Neural progenitor cell (in vitro differentiated cells): ENCODE data around the gene C4A. TPM values are rescaled to one million over a fixed set of nuclear protein-coding genes. Genes with fewer than 3 reads are reported as not detected.

Source experiments
- DNase-seq: peaks from one replicate; pipeline ENCODE4 v3.0.0-alpha.2; 2016; ENCODE audit warnings: low spot score
- H2AFZ ChIP-seq: fragments of 200-600 bp; sonication (generic); replicated peaks from 2 replicates; pipeline ENCODE4 v1.6.1; 2016; ENCODE audit warnings: antibody characterized with exemption
- H3F3A ChIP-seq: fragments of 200-600 bp; sonication (generic); 2 replicates; pipeline ENCODE4 v1.6.1; 2016; ENCODE audit warnings: antibody characterized with exemption, low read depth
- H3K27ac ChIP-seq: fragments of 200-600 bp; sonication (generic); 2 replicates; pipeline ENCODE4 v1.5.1; 2016; ENCODE audit warnings: mild to moderate bottlenecking
- H3K27me3 ChIP-seq: fragments of 200-600 bp; sonication (generic); 2 replicates; pipeline ENCODE4 v1.6.1; 2016; ENCODE audit warnings: mild to moderate bottlenecking, moderate library complexity
- H3K36me3 ChIP-seq: fragments of 200-600 bp; sonication (generic); 2 replicates; pipeline ENCODE4 v1.5.1; 2016
- H3K4me1 ChIP-seq: fragments of 200-600 bp; sonication (generic); 2 replicates; pipeline ENCODE4 v1.6.1; 2016; ENCODE audit warnings: mixed run types
- H3K4me2 ChIP-seq: fragments of 200-600 bp; sonication (generic); 2 replicates; pipeline ENCODE4 v1.6.1; 2016
- H3K4me3 ChIP-seq: fragments of 200-600 bp; sonication (generic); 2 replicates; pipeline ENCODE4 v1.5.1; 2016
- H3K79me2 ChIP-seq: fragments of 200-600 bp; sonication (generic); 2 replicates; pipeline ENCODE4 v1.6.1; 2016; ENCODE audit warnings: low read depth
- H3K9ac ChIP-seq: fragments of 200-600 bp; sonication (generic); 2 replicates; pipeline ENCODE4 v1.6.1; 2016
- H3K9me3 ChIP-seq: fragments of 200-600 bp; sonication (generic); 2 replicates; pipeline ENCODE4 v1.5.1; 2016; ENCODE audit warnings: low read depth
- H4K20me1 ChIP-seq: fragments of 200-600 bp; sonication (generic); 2 replicates; pipeline ENCODE4 v1.6.1; 2016; ENCODE audit warnings: low read depth
- H3K27ac Mint-ChIP-seq: 3 replicates; pipeline ENCODE4 v1.8.0; 2021; ENCODE audit warnings: mixed read lengths
- H3K27me3 Mint-ChIP-seq: 2 replicates; pipeline ENCODE4 v1.8.0; 2022; ENCODE audit warnings: low read depth, mild to moderate bottlenecking, inconsistent platforms, moderate library complexity, mixed read lengths; ENCODE audit not compliant: insufficient read depth
- H3K36me3 Mint-ChIP-seq: 3 replicates; pipeline ENCODE4 v1.8.0; 2021; ENCODE audit warnings: mixed read lengths
- H3K4me1 Mint-ChIP-seq: 3 replicates; pipeline ENCODE4 v1.8.0; 2021; ENCODE audit warnings: mixed read lengths
- H3K4me3 Mint-ChIP-seq: 3 replicates; pipeline ENCODE4 v1.8.0; 2021; ENCODE audit warnings: mild to moderate bottlenecking, moderate library complexity, mixed read lengths
- H3K9me3 Mint-ChIP-seq: 3 replicates; pipeline ENCODE4 v1.8.0; 2020; ENCODE audit warnings: mixed read lengths
- EZH2 ChIP-seq: fragments of 200-600 bp; sonication (generic); IDR thresholded peaks from 2 replicates; pipeline ENCODE4 v1.6.1; 2017; ENCODE audit warnings: antibody characterized with exemption, mild to moderate bottlenecking, moderate library complexity
- EZH2phosphoT487 ChIP-seq: fragments of 200-600 bp; sonication (generic); IDR thresholded peaks from 2 replicates; pipeline ENCODE4 v1.6.1; 2017; ENCODE audit warnings: antibody characterized with exemption
- total RNA-seq: library from RNA; depleted of rRNA; stranded (reverse); fragments of >200 nt; gene quantifications from 2 replicates; pipeline ENCODE4 v1.2.3, GENCODE V29; 2015; ENCODE audit warnings: low replicate concordance
- TF ChIP-seq, protein P1 (sequence below): fragments of 200-600 bp; sonication (generic); IDR thresholded peaks from 2 replicates; pipeline ENCODE4 v1.5.1; 2017; ENCODE audit warnings: antibody characterized with exemption, mild to moderate bottlenecking

Gene C4A
- total RNA-seq, 1 donor from 2014 or later: 4.3 TPM

DNA sequence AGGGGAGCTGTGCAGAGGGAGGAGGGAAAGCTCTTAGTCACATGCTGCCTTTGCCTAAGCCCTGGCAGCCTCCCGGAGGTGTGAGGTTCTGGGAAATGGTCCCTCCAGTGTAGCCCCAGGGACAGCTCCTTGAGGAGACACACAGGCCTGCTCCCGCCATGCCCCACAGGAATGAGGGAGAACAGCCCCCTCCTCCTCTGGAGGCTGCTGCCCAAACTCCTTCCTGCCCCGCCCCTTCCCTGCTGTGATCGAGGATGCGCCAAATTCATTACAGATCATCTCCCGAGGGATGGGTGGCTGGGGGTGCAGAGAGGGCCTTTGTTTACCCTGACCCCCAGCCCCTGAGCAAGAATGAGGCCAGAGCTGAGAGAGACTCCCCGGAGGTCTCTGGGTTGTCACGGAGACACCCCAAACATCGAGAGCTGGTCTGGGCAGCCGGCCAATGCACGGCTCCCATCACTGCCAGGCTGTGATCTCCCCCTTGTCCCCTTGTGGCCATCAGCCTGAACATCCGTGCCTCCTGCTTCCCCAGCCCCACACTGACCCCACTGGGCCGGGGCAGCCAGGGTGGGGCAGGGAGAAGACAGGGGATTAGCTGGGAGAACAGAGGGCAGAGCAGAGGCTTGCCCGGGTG, 64.7 kb downstream of the C4A start:
- peaks cover 27% of the 10 kb centered on the region for H3K4me1 Mint-ChIP-seq
- no peaks in the 10 kb centered on the region for H3K79me2 ChIP-seq
- DNase-seq: peak; percentile 43
- no peak overlapping the region for H3K4me2 ChIP-seq
- H3F3A ChIP-seq: no peaks in the 10 kb centered on the region
- no peaks in the 10 kb centered on the region for H4K20me1 ChIP-seq
- TF ChIP-seq EZH2phosphoT487 (no peak), EZH2 (no peak)
- TF ChIP-seq, protein P1, sequence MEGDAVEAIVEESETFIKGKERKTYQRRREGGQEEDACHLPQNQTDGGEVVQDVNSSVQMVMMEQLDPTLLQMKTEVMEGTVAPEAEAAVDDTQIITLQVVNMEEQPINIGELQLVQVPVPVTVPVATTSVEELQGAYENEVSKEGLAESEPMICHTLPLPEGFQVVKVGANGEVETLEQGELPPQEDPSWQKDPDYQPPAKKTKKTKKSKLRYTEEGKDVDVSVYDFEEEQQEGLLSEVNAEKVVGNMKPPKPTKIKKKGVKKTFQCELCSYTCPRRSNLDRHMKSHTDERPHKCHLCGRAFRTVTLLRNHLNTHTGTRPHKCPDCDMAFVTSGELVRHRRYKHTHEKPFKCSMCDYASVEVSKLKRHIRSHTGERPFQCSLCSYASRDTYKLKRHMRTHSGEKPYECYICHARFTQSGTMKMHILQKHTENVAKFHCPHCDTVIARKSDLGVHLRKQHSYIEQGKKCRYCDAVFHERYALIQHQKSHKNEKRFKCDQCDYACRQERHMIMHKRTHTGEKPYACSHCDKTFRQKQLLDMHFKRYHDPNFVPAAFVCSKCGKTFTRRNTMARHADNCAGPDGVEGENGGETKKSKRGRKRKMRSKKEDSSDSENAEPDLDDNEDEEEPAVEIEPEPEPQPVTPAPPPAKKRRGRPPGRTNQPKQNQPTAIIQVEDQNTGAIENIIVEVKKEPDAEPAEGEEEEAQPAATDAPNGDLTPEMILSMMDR: no peak
- H3K27me3 Mint-ChIP-seq: peaks cover 7% of the 10 kb centered on the region
- H3K9me3 ChIP-seq: no peaks in the 10 kb centered on the region
- no peak overlapping the region for H3K27ac ChIP-seq
- no peaks in the 10 kb centered on the region for H3K27me3 ChIP-seq
- no peak overlapping the region for H3K4me3 ChIP-seq
- no peak overlapping the region for H2AFZ ChIP-seq
- H3K9ac ChIP-seq: no peak overlapping the region
- H3K4me1 ChIP-seq: no peaks in the 10 kb centered on the region
- H3K9me3 Mint-ChIP-seq: no peaks in the 10 kb centered on the region
- no peak overlapping the region for H3K4me3 Mint-ChIP-seq
- H3K36me3 ChIP-seq: no peaks in the 10 kb centered on the region
- H3K27ac Mint-ChIP-seq: peak overlapping the region; percentile 50
- no peaks in the 10 kb centered on the region for H3K36me3 Mint-ChIP-seq

DNA sequence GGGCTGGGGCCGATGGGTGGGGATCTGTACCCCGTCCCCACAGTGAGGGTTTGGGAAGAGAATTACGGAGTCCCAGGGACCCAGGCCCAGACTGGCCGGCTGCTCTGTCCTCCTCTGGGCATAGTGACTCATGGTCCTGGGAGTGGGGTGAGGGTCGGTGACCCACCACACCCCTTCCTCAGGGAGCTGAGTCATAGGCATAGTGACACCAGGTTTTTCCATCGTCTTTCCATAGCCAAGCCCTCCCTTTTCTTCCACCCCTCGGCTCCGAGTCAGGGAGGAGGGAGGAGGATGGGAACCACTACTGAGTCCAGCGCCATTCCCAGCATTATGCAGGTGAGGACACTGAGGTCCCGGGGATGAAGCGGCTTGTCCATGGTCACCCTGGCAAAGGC, 65.2 kb downstream of the C4A start:
- peaks cover 27% of the 10 kb centered on the region for H3K4me1 Mint-ChIP-seq
- Histone ChIP-seq H3K4me2 (no peak overlapping the region), H3K27ac (no peak overlapping the region), H3K9ac (no peak overlapping the region), H3K4me3 (no peak overlapping the region), H3K4me1 (no peaks in the 10 kb centered on the region), H3K79me2 (no peaks in the 10 kb centered on the region), H3K9me3 (no peaks in the 10 kb centered on the region), H3K27me3 (no peaks in the 10 kb centered on the region), H3F3A (no peaks in the 10 kb centered on the region), H2AFZ (no peak overlapping the region), H3K36me3 (no peaks in the 10 kb centered on the region), H4K20me1 (no peaks in the 10 kb centered on the region)
- TF ChIP-seq EZH2phosphoT487 (no peak), EZH2 (no peak)
- TF ChIP-seq, protein P1: no peak
- no peak overlapping the region for H3K27ac Mint-ChIP-seq
- no peaks in the 10 kb centered on the region for H3K9me3 Mint-ChIP-seq
- H3K4me3 Mint-ChIP-seq: no peak overlapping the region
- peaks cover 7% of the 10 kb centered on the region for H3K27me3 Mint-ChIP-seq
- DNase-seq: no peak
- H3K36me3 Mint-ChIP-seq: no peaks in the 10 kb centered on the region

DNA sequence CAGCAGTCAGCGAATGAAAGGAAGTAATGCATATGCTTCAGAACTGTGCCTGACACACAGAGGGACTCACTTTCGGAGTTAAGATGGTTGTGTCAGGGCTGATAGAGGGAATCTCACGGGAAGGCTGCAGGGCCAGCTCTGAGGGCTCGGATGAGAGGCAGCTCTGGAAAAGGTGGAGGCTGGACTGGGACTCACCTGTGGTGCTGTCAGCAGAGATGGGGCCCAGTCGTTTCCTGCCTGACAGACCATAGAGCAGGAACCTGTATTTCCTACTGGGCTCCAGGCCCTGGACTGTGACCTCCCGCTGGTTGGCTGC, 65.6 kb downstream of the C4A start:
- no peaks in the 10 kb centered on the region for H4K20me1 ChIP-seq
- no peaks in the 10 kb centered on the region for H3K9me3 ChIP-seq
- H3K27me3 ChIP-seq: no peaks in the 10 kb centered on the region
- H3K4me3 ChIP-seq: no peak overlapping the region
- no peak overlapping the region for H3K4me2 ChIP-seq
- DNase-seq: no peak
- Mint-ChIP-seq H3K27me3 (peaks cover 7% of the 10 kb centered on the region), H3K36me3 (no peaks in the 10 kb centered on the region), H3K27ac (no peak overlapping the region), H3K9me3 (no peaks in the 10 kb centered on the region), H3K4me1 (peaks cover 27% of the 10 kb centered on the region), H3K4me3 (no peak overlapping the region)
- TF ChIP-seq EZH2 (no peak), EZH2phosphoT487 (no peak)
- TF ChIP-seq, protein P1: no peak
- no peak overlapping the region for H3K9ac ChIP-seq
- H3K79me2 ChIP-seq: no peaks in the 10 kb centered on the region
- H3K36me3 ChIP-seq: no peaks in the 10 kb centered on the region
- H3K4me1 ChIP-seq: no peaks in the 10 kb centered on the region
- H3K27ac ChIP-seq: no peak overlapping the region
- H2AFZ ChIP-seq: no peak overlapping the region
- no peaks in the 10 kb centered on the region for H3F3A ChIP-seq
